Peyer's patch (tissue), 4 donors: Measurements from ENCODE around the gene ANXA1. TPM values are rescaled to one million over a fixed set of nuclear protein-coding genes. Genes with fewer than 3 reads are reported as not detected.

Experiments used
- DNase-seq, 3 donors: peaks; one replicate each; pipeline ENCODE4 v3.0.0-alpha.2; 2017 to 2019
- H3K27ac ChIP-seq, 4 donors: fragments of 200-600 bp; sonication (generic); one replicate each; pipeline ENCODE4 v1.5.1; 2016 to 2019
- H3K27me3 ChIP-seq, 2 donors: fragments of 200-600 bp; sonication (generic); one replicate each; pipeline ENCODE4 v1.5.1; 2019
- H3K36me3 ChIP-seq, 3 donors: fragments of 200-600 bp; sonication (generic); one replicate each; pipeline ENCODE4 v1.5.1; 2016 to 2019
- H3K4me1 ChIP-seq, 4 donors: fragments of 200-600 bp; sonication (generic); one replicate each; pipeline ENCODE4 v1.5.1; 2016 to 2019
- H3K4me3 ChIP-seq, 4 donors: fragments of 200-600 bp; sonication (generic); 1 replicate in 3 of 4; 2 replicates in 1 of 4; pipeline ENCODE4 v1.5.1; 2016 to 2019; ENCODE audit warnings: mild to moderate bottlenecking in 1 of 4
- H3K9me3 ChIP-seq, 4 donors: fragments of 200-600 bp; sonication (generic); one replicate each; pipeline ENCODE4 v1.5.1; 2016 to 2019; ENCODE audit warnings: mild to moderate bottlenecking in 1 of 4
- POLR2A ChIP-seq, 2 donors: fragments of 450-650 bp; IDR thresholded peaks; one replicate each; pipeline ENCODE4 v1.5.1; 2017; ENCODE audit warnings: antibody characterized with exemption in 2 of 2, mild to moderate bottlenecking in 2 of 2, moderate library complexity in 2 of 2
- total RNA-seq, 4 donors: library from RNA; depleted of rRNA; stranded (reverse); fragments of >200 nt; gene quantifications; one replicate each; pipeline ENCODE4 v1.1.0, GENCODE V29; 2016
- TF ChIP-seq, protein P1 (sequence below), 6 experiments: fragments of 450-650 bp in 4 of 6; fragments of 200-600 bp in 2 of 6; sonication (generic) in 1 of 6; IDR thresholded peaks; one replicate each; pipeline ENCODE4 v1.5.1; 2017 to 2019; ENCODE audit warnings: antibody characterized with exemption in 6 of 6, mild to moderate bottlenecking in 3 of 6, moderate library complexity in 1 of 6

Gene ANXA1
- total RNA-seq, 4 donors from 2014 or later = 13.5 to 223 (median 40.3) TPM

DNA sequence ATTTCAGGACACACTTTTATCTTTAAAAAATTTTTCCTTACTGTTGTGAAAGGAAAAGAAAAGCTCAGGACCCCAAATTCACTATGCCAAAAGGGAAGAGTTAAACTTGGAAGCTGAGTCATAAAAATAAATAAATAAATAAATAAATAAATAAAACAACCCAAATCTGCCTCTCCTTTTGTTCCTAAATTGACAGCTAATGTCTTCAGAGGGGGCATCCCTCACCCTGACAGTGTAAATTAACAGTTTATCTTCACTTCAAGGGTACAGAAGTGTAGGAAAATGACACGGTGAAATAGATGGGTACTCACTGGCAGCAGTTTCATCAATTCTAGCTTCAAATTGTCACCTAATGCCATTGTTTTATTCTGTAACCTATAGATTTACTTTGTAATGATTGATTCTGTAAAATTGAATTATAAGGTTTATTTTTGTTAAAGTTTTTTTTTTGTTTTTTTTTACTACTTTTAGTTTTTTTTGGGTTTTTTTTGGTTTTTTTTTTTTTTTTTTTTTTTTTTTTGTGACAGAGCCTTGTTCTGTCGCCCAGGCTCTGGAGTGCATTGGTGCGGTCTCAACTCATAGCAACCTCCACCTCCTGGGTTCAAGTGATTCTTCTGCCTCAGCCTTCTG, 18.5 kb upstream of the ANXA1 start:
- H3K4me3 ChIP-seq = peak overlapping the region in 1 of 4 donors; percentile 59
- H3K27me3 ChIP-seq = no peaks in the 10 kb centered on the region
- TF ChIP-seq, protein P1, sequence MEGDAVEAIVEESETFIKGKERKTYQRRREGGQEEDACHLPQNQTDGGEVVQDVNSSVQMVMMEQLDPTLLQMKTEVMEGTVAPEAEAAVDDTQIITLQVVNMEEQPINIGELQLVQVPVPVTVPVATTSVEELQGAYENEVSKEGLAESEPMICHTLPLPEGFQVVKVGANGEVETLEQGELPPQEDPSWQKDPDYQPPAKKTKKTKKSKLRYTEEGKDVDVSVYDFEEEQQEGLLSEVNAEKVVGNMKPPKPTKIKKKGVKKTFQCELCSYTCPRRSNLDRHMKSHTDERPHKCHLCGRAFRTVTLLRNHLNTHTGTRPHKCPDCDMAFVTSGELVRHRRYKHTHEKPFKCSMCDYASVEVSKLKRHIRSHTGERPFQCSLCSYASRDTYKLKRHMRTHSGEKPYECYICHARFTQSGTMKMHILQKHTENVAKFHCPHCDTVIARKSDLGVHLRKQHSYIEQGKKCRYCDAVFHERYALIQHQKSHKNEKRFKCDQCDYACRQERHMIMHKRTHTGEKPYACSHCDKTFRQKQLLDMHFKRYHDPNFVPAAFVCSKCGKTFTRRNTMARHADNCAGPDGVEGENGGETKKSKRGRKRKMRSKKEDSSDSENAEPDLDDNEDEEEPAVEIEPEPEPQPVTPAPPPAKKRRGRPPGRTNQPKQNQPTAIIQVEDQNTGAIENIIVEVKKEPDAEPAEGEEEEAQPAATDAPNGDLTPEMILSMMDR (IDR thresholded peaks at IDR 0.05) = no peak
- no peak for TF ChIP-seq POLR2A (IDR thresholded peaks at IDR 0.05)
- no peaks in the 10 kb centered on the region for H3K9me3 ChIP-seq
- no peaks in the 10 kb centered on the region for H3K4me1 ChIP-seq
- no peaks in the 10 kb centered on the region for H3K36me3 ChIP-seq
- H3K27ac ChIP-seq = peak overlapping the region in 3 of 4 donors; percentile 62 to 87 (median 65)
- DNase-seq = no peak

DNA sequence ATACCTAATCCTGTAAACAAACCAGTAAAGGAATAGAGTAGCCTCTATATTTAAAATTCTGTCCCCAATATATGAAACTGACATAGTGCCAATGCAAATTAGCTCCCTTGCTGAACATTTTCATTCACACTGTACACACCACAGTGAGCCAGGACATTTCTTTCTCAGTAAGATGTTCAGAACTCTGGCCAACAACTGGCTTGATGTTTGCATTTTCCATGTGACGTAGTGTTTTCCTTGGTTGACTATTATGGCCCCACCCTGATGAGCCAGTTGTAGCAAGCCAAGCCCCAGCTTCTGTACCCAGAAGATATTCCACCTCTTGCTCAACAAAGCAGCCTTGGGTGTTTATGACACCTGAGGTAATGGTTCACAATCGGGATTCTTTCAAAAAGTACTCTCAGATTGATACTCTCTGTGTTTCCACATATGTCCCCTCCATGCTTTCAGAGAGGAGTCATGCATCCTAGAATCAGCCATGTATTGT, 17.7 kb upstream of the ANXA1 start:
- no peaks in the 10 kb centered on the region for H3K4me1 ChIP-seq
- no peaks in the 10 kb centered on the region for H3K27me3 ChIP-seq
- H3K4me3 ChIP-seq = no peak overlapping the region
- H3K9me3 ChIP-seq = no peaks in the 10 kb centered on the region
- no peak for TF ChIP-seq POLR2A (IDR thresholded peaks at IDR 0.05)
- TF ChIP-seq, protein P1 (IDR thresholded peaks at IDR 0.05) = no peak
- H3K27ac ChIP-seq = no peak overlapping the region
- H3K36me3 ChIP-seq = no peaks in the 10 kb centered on the region
- DNase-seq = peak in 1 of 3 donors; percentile 51

DNA sequence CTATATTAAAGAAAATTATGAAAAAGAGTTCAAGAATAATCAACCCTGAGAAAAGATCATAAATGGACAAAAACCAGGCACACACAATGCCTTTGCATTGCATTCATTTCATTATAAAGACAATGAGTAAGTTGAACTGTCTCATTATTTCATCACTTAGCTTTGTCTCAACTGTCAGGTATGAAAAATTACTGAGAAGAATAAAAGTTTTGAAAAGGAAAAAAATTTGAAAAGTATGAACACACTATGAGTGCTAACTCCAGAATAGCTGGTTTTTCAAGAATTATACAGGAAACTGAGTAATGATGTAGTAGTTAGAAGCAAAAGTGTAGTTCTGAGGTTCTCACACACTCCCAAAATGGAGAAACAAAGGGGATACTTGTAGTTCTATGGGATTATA, 16.3 kb upstream of the ANXA1 start:
- TF ChIP-seq, protein P1 (IDR thresholded peaks at IDR 0.05) = no peak
- TF ChIP-seq POLR2A (IDR thresholded peaks at IDR 0.05) = no peak
- Histone ChIP-seq H3K27ac (no peak overlapping the region), H3K4me1 (no peaks in the 10 kb centered on the region), H3K27me3 (no peaks in the 10 kb centered on the region), H3K36me3 (no peaks in the 10 kb centered on the region), H3K4me3 (no peak overlapping the region), H3K9me3 (no peaks in the 10 kb centered on the region)
- DNase-seq = no peak

DNA sequence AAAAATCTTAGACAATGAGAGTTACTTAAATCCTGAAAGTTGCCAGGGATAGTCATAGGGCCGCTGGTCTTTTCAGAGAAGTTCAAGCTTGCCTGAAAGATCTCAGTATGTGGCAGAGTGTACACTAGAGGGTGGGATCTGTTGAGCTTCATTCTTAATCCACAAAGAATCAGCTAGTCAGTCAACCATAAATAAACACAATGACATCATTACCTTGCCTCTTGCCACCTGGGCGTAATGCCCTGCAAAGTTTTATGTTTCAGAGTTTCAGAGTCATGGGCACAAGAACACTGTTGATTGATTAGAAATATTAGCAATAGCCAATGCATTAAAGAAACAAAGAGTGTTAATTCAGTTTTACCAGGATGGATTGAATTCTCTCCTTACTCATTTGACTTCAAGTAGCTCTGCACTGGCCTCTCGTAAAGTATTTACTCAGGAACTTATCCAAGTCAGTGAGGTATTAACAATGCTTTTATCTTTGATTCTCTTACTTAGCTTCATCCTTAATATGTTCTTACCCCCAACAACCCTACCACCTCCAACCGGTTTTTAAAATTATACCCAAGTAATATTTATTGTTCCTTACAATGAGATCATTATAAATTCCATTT, 14.3 kb upstream of the ANXA1 start:
- no peak for TF ChIP-seq POLR2A (IDR thresholded peaks at IDR 0.05)
- TF ChIP-seq, protein P1 (IDR thresholded peaks at IDR 0.05) = no peak
- Histone ChIP-seq H3K27me3 (no peaks in the 10 kb centered on the region), H3K27ac (no peak overlapping the region)

DNA sequence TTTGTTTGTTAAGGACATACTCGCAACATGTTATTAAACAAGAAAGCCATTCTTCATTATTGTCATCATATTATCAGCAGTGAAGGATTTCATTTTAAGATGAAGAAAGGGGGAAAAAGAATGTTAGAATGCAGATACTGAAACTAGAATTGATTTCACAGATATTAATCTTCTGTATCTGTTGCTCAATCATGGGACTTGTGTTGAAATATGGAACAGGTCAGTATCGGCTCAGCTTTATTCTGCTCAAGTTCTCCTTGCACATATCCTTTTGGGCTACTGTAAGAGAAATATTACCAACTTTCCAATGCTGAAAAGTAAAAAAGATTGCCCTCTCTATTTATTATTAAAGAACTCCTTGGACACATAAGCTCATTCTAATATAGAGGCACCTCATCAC, 13.8 kb upstream of the ANXA1 start:
- no peak overlapping the region for H3K27ac ChIP-seq
- TF ChIP-seq, protein P1 (IDR thresholded peaks at IDR 0.05) = no peak
- no peak for TF ChIP-seq POLR2A (IDR thresholded peaks at IDR 0.05)
- no peak for DNase-seq
- H3K27me3 ChIP-seq = no peaks in the 10 kb centered on the region
- no peaks in the 10 kb centered on the region for H3K36me3 ChIP-seq
- H3K9me3 ChIP-seq = no peaks in the 10 kb centered on the region
- H3K4me3 ChIP-seq = no peak overlapping the region
- no peaks in the 10 kb centered on the region for H3K4me1 ChIP-seq

More for the DNA sequence above, 14.3 kb upstream of the ANXA1 start:
- Histone ChIP-seq H3K4me1 (no peaks in the 10 kb centered on the region), H3K9me3 (no peaks in the 10 kb centered on the region), H3K36me3 (no peaks in the 10 kb centered on the region), H3K4me3 (no peak overlapping the region)
- no peak for DNase-seq
